MCF 10A (cell line): Measurements from ENCODE around the gene MINDY3. TPM values are rescaled to one million over a fixed set of nuclear protein-coding genes. Genes with fewer than 3 reads are reported as not detected.

Experiments used
- BruUV-seq: library from RNA; stranded (reverse); fragments of 400-500 nt; replicated peaks from 2 replicates; lab custom pipeline; 2021; lab: Mats Ljungman, UMichigan
- CTCF ChIA-PET: fragments of 300-600 bp; sonication (Branson Sonifier 250); formaldehyde crosslinking; extraction: SDS; loops from one replicate; lab custom pipeline; 2021; ENCODE audit warnings: antibody characterized with exemption, inconsistent platforms; lab: Yijun Ruan, JAX
- POLR2A ChIA-PET: fragments of 300-600, 350-650 bp; sonication (Branson Sonifier 250); formaldehyde crosslinking; extraction: SDS; loops from one replicate; lab custom pipeline; 2020; ENCODE audit warnings: antibody characterized with exemption, inconsistent platforms; lab: Yijun Ruan, JAX
- DNase-seq: peaks from one replicate; pipeline ENCODE4 v3.0.0-alpha.2; 2018; ENCODE audit not compliant: unreplicated experiment
- H3K27ac Mint-ChIP-seq: one replicate; pipeline ENCODE4 v1.8.0; 2022; ENCODE audit warnings: mild to moderate bottlenecking, low read depth, mixed read lengths; ENCODE audit not compliant: unreplicated experiment
- H3K27me3 Mint-ChIP-seq: one replicate; pipeline ENCODE4 v1.8.0; 2022; ENCODE audit warnings: mixed read lengths; ENCODE audit not compliant: insufficient read depth, unreplicated experiment
- H3K36me3 Mint-ChIP-seq: one replicate; pipeline ENCODE4 v1.8.0; 2022; ENCODE audit warnings: mild to moderate bottlenecking, moderate library complexity, mixed read lengths; ENCODE audit not compliant: insufficient read depth, unreplicated experiment
- H3K4me1 Mint-ChIP-seq: one replicate; pipeline ENCODE4 v1.8.0; 2022; ENCODE audit warnings: mixed read lengths; ENCODE audit not compliant: insufficient read depth, unreplicated experiment
- H3K4me3 Mint-ChIP-seq: one replicate; pipeline ENCODE4 v1.8.0; 2022; ENCODE audit warnings: mild to moderate bottlenecking, moderate library complexity, mixed read lengths; ENCODE audit not compliant: unreplicated experiment
- H3K9me3 Mint-ChIP-seq: one replicate; pipeline ENCODE4 v1.8.0; 2022; ENCODE audit warnings: mixed read lengths; ENCODE audit not compliant: unreplicated experiment
- CTCF ChIP-seq: fragments of 200-600 bp; IDR thresholded peaks from one replicate; pipeline ENCODE4 v1.8.0; 2022; ENCODE audit warnings: antibody characterized with exemption, mild to moderate bottlenecking; ENCODE audit not compliant: unreplicated experiment
- intact Hi-C: fragments of 100-400 bp; cut with micrococcal nuclease; formaldehyde crosslinking; loops from 2 replicates; pipeline ENCODE4 v1.14.1; 2022
- total RNA-seq: library from RNA; stranded (reverse); gene quantifications from 2 replicates; pipeline ENCODE4 v1.2.3, GENCODE V29; 2022

MINDY3 gene
- total RNA-seq, 1 experiment from 2014 or later, result 28.8 TPM

- Mint-ChIP-seq H3K27me3 (peaks cover 5% of the 10 kb centered on the region), H3K9me3 (peaks cover 8% of the 10 kb centered on the region), H3K27ac (no peak overlapping the region), H3K36me3 (no peaks in the 10 kb centered on the region), H3K4me3 (no peak overlapping the region), H3K4me1 (no peaks in the 10 kb centered on the region)
- TF ChIP-seq CTCF, result no peak
- BruUV-seq, result no TSS peak
- ChIA-PET POLR2A (interaction anchor here (0.6 kb wide), 1 partner anchor 217 kb away, joined by 3 read pairs; no protein-coding TSS in a partner anchor), CTCF (interaction anchor here (0.7 to 1.4 kb wide), 4 partner anchors 106 to 305 kb away, joined by 3 to 4 read pairs (median 3); no protein-coding TSS in a partner anchor)
- intact Hi-C loops, result no loop called here
- DNase-seq, result no peak
Observed at GRCh38 chr10:15730341-15730740, 130.0 kb downstream of the MINDY3 start.

- H3K4me1 Mint-ChIP-seq, result no peaks in the 10 kb centered on the region
- H3K4me3 Mint-ChIP-seq, result no peak overlapping the region
- BruUV-seq, result no TSS peak
- intact Hi-C loops, result no loop called here
- TF ChIP-seq CTCF, result no peak
- H3K27ac Mint-ChIP-seq, result no peak overlapping the region
- peaks cover 8% of the 10 kb centered on the region for H3K9me3 Mint-ChIP-seq
- peaks cover under 1% of the 10 kb centered on the region for H3K27me3 Mint-ChIP-seq
- H3K36me3 Mint-ChIP-seq, result no peaks in the 10 kb centered on the region
- ChIA-PET CTCF (interaction anchor here (0.6 to 1.4 kb wide), 5 partner anchors 14 to 304 kb away, joined by 3 to 4 read pairs (median 3); no protein-coding TSS in a partner anchor), POLR2A (interaction anchor here (0.6 kb wide), 1 partner anchor 217 kb away, joined by 3 read pairs; no protein-coding TSS in a partner anchor)
- DNase-seq, result no peak
Observed at GRCh38 chr10:15729890-15730289, 130.4 kb downstream of the MINDY3 start.

Other genes starting within 250 kb of the MINDY3 start
- not detected in 2 replicates for gene ITGA8, start 140.6 kb downstream of the MINDY3 start, total RNA-seq